ENCODE measurements around the gene TEX9. TPM values are rescaled to one million over a fixed set of nuclear protein-coding genes. Genes with fewer than 3 reads are reported as not detected.
A peak's percentile ranks its signal among the peaks of the same experiment; 100 is the strongest.

TEX9 gene
- total RNA-seq, 4 donors from 2014 or later: 1.8 to 19.2 (median 5.6) TPM

- no peak for TF ChIP-seq CTCF (IDR thresholded peaks at IDR 0.05)
- Histone ChIP-seq H3K36me3 (no peaks in the 10 kb centered on the region), H3K9me3 (no peaks in the 10 kb centered on the region), H3K27me3 (no peaks in the 10 kb centered on the region), H3K27ac (no peak overlapping the region), H3K4me3 (no peak overlapping the region), H3K4me1 (no peaks in the 10 kb centered on the region)
- no peak for DNase-seq
- intact Hi-C loops (cut with DNase I; ENCODE audit: low total_unique reads) (no loop called here), in situ Hi-C loops (cut with MboI; ENCODE audit: low pct_ligation_motif_present in 1 of 4, low pct_unique_long_range_greater_than_20kb in 1 of 4, low sequenced_read_pairs in 3 of 4) (no loop called here)
- WGBS, 2 donors (ENCODE audit: low coverage in 1 of 2): 80 to 100% methylated on average over 1 to 2 of the region's 2 CpGs
Observed at GRCh38 chr15:56356616-56357015, 8.6 kb upstream of the TEX9 start.

GRCh38 chr15:56358604-56359003 lies 6.6 kb upstream of the TEX9 start:
- H3K36me3 ChIP-seq: no peaks in the 10 kb centered on the region
- in situ Hi-C loops (cut with MboI; ENCODE audit: low pct_ligation_motif_present in 1 of 4, low pct_unique_long_range_greater_than_20kb in 1 of 4, low sequenced_read_pairs in 3 of 4): no loop called here
- H3K4me1 ChIP-seq: no peaks in the 10 kb centered on the region
- H3K9me3 ChIP-seq: no peaks in the 10 kb centered on the region
- no peak for DNase-seq
- no peak for TF ChIP-seq POLR2A (IDR thresholded peaks at IDR 0.05)
- no peak for TF ChIP-seq POLR2AphosphoS5 (IDR thresholded peaks at IDR 0.05)
- TF ChIP-seq CTCF (IDR thresholded peaks at IDR 0.05): no peak
- no peak for TF ChIP-seq EP300 (IDR thresholded peaks at IDR 0.05; ENCODE audit: low read depth)
- 75 to 79% methylated on average over 7 of the region's 7 CpGs for WGBS, 2 donors (ENCODE audit: low coverage in 1 of 2)
- no peaks in the 10 kb centered on the region for H3K27me3 ChIP-seq
- H3K27ac ChIP-seq: no peak overlapping the region
- H3K4me3 ChIP-seq: no peak overlapping the region
- intact Hi-C loops (cut with DNase I; ENCODE audit: low total_unique reads): no loop called here

GRCh38 chr15:56361987-56362386 lies 3.2 kb upstream of the TEX9 start:
- H3K36me3 ChIP-seq: no peaks in the 10 kb centered on the region
- TF ChIP-seq POLR2AphosphoS5 (IDR thresholded peaks at IDR 0.05): no peak
- no peak for TF ChIP-seq POLR2A (IDR thresholded peaks at IDR 0.05)
- TF ChIP-seq CTCF (IDR thresholded peaks at IDR 0.05): no peak
- TF ChIP-seq EP300 (IDR thresholded peaks at IDR 0.05; ENCODE audit: low read depth): no peak
- 90 to 91% methylated on average over 1 of the region's 1 CpG for WGBS, 2 donors (ENCODE audit: low coverage in 1 of 2)
- no peaks in the 10 kb centered on the region for H3K27me3 ChIP-seq
- no peak overlapping the region for H3K27ac ChIP-seq
- intact Hi-C loops (cut with DNase I; ENCODE audit: low total_unique reads): no loop called here
- H3K4me1 ChIP-seq: peaks cover 0 to 14% (median 9%) of the 10 kb centered on the region in 4 donors
- H3K4me3 ChIP-seq: no peak overlapping the region
- H3K9me3 ChIP-seq: no peaks in the 10 kb centered on the region
- in situ Hi-C loops (cut with MboI; ENCODE audit: low pct_ligation_motif_present in 1 of 4, low pct_unique_long_range_greater_than_20kb in 1 of 4, low sequenced_read_pairs in 3 of 4): no loop called here
- DNase-seq: no peak

GRCh38 chr15:56366211-56366610 lies 985 bp downstream of the TEX9 start:
- in situ Hi-C loops (cut with MboI; ENCODE audit: low pct_ligation_motif_present in 1 of 4, low pct_unique_long_range_greater_than_20kb in 1 of 4, low sequenced_read_pairs in 3 of 4): no loop called here
- no peak for TF ChIP-seq POLR2A (IDR thresholded peaks at IDR 0.05)
- TF ChIP-seq POLR2AphosphoS5 (IDR thresholded peaks at IDR 0.05): no peak
- no peak for TF ChIP-seq CTCF (IDR thresholded peaks at IDR 0.05)
- no peak for TF ChIP-seq EP300 (IDR thresholded peaks at IDR 0.05; ENCODE audit: low read depth)
- intact Hi-C loops (cut with DNase I; ENCODE audit: low total_unique reads): no loop called here
- no peaks in the 10 kb centered on the region for H3K27me3 ChIP-seq
- peak overlapping the region in 3 of 4 donors; percentile 34 to 68 (median 60) for H3K27ac ChIP-seq
- peak overlapping the region in 3 of 4 donors; percentile 51 to 73 (median 73) for H3K4me3 ChIP-seq
- WGBS, 2 donors (ENCODE audit: low coverage in 1 of 2): 20 to 22% methylated on average over 2 of the region's 2 CpGs
- peaks cover 0 to 14% (median 9%) of the 10 kb centered on the region in 4 donors for H3K4me1 ChIP-seq
- H3K36me3 ChIP-seq: no peaks in the 10 kb centered on the region
- no peak for DNase-seq
- no peaks in the 10 kb centered on the region for H3K9me3 ChIP-seq

All from transverse colon (tissue), 4 donors.